NCI-H1436 (cell line): ENCODE measurements around the gene IFNL3.
"Not testable (repeated sequence)": the region's sequence is repeated elsewhere in the genome, so short reads cannot be mapped to it uniquely, and the experiment has no call there.

ENCODE experiments used
- DNase-seq: peaks from one replicate; lab custom pipeline; 2025; lab: John Stamatoyannopoulos, UW

The IFNL3 gene

DNA sequence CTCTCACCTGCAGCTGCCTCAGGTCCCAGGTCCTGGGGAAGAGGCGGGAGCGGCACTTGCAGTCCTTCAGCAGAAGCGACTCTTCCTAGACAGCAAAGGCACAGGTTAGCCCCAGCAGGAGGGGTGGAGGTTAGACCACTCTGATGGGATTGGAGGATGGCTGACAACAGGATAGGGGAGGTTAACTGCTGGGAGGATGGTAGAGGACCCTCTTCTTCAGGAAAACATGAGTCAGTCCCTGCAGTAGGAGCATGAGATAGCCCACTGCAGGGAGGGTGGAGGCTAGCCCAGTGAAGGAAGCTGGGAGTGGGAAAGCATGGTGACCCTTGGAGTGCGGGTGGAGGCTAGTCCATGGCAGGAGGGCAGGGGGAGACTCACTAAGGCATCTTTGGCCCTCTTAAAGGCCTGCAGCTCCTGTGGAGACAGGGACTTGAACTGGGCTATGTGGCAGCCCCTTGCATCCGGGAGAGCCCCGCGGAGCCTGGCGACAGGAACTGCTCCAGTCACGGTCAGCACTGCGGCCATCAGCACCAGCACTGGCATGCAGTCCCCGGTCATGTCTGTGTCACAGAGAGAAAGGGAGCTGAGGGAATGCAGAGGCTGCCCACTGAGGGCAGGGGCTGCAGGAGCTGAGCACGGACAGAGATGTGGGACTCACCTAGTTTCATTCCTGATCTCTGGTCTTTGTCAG is at the start of gene IFNL3:
Gene IFNL3, minus strand, starts transcription at position 597 of the 691 bp plus-strand sequence. Its CDS starts 39 bp downstream, at position 558.
- DNase-seq: not testable (repeated sequence)

DNA sequence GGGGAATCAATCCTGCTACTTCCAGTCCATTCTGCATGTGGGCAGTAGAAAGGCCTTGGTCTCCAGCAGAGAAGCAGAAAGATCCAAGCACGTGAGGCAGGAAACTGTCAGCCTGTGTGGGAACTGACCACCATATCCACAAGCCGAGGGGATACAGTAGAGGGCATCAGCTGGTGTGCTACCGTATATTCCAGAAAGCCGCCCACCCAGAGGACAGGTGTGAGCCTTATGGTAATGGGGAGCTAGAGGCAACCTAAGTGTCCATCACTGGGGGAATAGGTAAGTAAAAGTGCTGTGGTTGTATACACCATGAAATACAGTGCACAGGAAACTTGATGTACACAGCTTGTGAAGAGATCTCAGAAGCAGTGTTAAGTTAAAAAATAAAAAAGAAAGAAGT is 48.6 kb upstream of the IFNL3 start:
- DNase-seq: no peak

DNA sequence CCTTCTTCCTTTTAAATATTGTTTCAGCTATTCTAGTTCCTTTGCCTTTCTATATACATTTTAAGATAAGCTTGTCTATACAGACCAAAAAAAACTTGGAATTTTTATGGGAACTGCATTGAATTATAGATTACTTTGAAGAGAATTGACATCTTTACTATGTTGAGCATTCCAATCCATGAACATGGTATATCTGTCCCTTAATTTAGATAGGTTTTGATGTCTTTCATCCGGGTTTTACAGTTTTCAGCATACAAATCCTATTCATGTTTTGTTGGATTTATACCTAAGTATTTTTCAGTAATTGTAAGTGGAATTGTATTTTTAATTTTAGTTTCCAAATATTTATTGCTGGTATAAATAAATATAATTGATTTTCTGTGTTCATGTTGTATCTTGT is 39.2 kb upstream of the IFNL3 start:
- DNase-seq: no peak

DNA sequence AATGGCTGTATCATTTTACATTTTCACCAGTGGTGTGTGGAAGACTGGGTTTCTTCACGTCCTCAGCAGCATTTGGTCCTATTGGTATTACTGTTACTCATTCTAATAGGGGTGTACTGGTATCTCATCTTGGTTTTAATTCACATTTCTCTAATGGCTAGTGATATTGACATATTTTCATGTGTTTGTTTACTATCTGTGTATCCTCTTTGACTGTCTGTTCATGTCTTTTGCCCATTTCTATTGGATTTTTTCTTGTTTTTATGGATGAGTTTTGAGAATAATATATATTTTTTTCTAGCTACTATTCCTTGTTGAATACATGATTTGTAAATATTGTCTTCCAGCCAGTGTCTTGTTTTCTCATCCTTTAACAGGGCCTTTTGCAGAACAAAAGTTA is 37.2 kb upstream of the IFNL3 start:
- no peak for DNase-seq

DNA sequence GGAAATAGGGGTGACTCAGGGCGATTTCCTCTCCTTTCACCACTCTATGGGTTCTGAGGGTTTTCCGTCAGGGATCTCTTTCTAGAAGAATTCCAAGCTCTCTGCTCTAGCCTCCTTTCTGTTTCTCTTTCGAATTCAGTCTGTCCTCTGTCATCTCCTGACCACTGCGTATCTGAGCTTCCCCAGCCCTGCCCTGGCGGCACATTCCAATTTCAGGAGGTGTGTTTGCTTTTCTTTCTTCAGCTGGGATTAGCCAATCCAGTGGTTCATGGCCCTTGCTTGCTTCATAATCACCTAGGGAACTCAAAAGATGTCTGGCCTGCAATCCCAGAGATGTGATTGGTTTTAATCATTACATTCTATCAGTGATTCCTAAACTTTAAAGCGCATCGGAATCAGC is 32.8 kb upstream of the IFNL3 start:
- no peak for DNase-seq

DNA sequence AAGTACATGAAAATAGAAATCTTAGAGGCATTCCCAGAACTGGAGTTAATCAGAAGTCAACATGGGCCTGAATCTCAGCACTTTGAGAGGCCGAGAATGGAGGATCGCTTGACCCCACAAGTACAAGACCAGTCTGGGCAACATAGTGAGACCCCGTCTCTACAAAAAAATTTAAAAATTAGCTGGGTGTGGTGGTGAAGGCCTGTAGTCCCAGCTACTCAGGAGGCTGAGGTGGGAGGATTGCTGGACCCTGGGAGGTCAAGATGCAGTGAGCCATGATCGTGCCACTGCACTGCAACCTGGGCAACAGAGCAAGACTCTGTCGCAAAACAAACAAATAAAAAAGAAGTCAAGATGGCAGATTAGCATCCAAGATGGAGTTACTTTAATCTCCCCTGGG is 31.9 kb upstream of the IFNL3 start:
- no peak for DNase-seq

DNA sequence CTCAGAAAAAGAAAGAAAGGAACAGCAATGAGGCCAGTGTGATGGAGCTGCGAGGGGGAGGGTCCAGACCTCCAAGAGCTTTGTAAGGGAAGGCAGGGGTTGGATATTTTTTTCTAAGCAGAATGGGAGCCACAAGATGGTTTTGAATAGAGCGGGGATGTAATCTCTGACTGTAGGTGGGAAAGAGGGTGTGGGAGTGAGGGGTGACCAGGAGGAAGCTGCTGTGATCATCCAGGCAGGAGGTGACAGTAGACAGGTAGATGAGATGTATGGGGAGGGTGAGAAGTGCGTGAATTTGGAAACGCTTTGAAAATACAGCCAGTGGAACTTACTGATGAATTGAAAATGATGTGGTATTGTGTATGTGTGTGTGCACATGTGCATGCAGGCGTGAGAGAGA is 30.8 kb upstream of the IFNL3 start:
- DNase-seq: no peak

DNA sequence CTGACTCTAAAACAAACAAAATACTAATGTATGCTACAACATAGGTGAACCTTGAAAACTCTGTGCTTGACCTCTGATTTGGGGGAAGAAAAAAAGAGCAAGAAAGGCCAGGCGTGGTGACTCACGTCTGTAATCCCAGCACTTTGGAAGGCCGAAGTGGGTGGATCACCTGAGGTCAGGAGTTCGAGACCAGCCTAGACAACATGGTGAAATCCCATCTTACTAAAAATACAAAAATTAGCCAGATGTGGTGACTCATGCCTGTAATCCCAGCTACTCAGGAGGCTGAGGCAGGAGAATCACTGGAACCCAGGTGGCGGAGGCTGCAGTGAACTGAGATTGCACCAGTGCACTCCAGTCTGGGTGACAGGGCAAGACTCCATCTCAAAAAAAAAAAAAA is 29.1 kb upstream of the IFNL3 start:
- DNase-seq: not testable (repeated sequence)

DNA sequence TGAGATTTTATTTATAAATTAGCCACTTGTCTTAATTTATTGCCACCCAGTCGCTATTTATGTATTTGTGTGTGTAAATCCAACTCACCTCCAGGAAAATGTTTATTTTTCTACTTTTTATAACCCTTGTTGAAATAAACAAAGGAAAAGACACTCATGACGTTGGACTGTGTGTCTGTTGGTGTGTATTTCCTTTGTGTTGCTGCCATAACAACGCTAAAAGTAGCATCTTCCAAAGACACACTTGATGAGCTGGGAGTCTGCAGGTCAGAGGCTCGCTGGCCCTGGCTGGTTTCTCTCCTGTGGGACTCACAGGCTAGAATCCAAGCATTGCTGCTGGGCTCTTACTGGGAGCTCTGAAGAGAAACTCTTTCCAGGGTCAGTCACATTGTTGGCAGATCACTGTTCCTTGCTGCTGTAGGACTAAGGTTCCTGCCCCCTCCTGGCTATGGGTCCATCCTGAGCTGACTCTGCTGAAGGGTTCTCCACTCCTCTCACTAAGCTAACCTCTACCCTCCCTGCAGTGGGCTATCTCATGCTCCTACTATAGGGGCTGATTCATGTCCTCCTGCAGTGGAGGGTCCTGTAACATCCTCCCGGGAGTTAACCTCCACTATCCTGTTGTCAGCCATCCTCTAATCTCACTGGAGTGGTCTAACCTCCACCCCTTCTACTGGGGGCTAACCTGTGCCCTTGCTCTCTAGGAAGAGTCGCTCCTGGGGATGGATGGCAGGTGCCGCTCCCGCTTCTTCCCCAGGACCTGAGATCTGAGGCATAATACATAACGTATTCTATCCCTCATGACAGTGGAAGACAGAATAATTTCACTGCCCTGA is 25.4 kb upstream of the IFNL3 start:
- DNase-seq: no peak

DNA sequence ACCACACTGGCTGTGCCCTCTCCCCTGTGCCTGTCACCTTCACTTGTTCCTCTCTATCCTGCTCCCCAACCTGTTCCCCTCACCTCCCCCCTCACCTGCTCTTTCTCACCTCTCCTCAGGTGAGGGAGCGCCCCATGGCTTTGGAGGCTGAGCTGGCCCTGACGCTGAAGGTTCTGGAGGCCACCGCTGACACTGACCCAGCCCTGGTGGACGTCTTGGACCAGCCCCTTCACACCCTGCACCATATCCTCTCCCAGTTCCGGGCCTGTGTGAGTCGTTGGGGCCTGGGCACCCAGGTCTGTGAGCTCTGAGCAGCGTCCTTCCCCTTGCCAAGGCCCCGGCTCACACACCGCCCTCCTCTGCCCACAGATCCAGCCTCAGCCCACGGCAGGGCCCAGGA is 24.6 kb upstream of the IFNL3 start:
- DNase-seq: not testable (repeated sequence)

DNA sequence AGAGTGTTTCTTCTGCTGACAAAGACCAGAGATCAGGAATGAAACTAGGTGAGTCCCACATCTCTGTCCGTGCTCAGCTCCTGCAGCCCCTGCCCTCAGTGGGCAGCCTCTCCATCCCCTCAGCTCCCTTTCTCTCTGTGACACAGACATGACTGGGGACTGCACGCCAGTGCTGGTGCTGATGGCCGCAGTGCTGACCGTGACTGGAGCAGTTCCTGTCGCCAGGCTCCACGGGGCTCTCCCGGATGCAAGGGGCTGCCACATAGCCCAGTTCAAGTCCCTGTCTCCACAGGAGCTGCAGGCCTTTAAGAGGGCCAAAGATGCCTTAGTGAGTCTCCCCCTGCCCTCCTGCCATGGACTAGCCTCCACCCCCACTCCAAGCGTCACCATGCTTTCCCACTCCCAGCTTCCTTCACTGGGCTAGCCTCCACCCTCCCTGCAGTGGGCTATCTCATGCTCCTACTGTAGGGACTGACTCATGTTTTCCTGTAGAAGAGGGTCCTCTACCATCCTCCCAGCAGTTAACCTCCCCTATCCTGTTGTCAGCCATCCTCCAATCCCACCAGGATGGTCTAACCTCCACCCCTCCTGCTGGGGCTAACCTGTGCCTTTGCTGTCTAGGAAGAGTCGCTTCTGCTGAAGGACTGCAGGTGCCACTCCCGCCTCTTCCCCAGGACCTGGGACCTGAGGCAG is 23.9 kb upstream of the IFNL3 start:
- not testable (repeated sequence) for DNase-seq

DNA sequence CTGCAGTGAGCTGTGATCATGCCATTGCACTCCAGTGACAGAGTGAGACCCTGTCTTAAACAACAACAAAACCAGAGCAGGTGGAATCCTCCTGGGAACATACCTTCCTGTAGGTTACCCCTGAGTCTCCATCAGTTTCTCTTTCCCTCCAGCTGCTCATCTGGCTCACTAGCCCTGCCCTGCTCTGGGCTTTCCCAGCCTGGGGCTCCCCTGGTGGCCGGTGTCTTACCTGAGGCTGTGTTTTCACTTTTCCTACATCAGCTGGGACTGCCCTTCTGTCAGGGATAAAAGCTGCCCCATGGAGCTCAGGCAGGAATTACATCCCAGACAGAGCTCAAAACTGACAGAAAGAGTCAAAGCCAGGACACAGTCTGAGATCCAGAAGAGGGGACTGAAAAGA is 23.3 kb upstream of the IFNL3 start, which contains the start of gene IFNL2:
Gene IFNL2, plus strand, starts transcription at position 312 of the 400 bp plus-strand sequence. CDS start 173 bp downstream, outside the sequence.
- not testable (repeated sequence) for DNase-seq

DNA sequence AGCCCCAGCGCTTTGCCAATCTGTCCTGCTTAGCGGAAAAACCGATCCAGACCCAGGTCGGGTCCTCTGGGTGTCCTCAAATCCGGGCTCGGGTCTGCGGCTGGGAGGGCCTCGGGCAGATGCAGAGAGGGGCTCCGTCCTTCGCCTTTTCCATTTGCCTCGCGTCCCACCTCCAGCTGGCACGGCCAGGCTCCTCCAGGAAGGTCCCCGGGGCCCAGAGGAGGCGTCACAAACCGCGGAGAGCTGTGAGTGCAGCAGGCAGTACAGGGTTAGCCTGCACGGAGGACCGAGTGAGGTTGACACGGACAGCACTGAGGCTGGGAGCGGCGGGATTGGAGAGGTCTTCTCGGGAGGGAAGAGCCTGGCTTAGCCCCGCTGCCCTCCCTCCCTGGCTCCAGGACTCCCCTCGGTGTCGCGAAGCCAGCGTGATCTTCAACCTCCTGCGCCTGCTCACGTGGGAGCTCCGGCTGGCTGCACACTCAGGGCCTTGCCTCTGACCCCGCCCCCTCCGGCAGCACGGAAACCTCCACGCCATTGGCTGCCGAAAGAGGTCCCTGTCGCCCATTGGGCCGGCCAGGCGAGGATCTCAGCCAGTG is 20.6 kb upstream of the IFNL3 start:
- DNase-seq: no peak

DNA sequence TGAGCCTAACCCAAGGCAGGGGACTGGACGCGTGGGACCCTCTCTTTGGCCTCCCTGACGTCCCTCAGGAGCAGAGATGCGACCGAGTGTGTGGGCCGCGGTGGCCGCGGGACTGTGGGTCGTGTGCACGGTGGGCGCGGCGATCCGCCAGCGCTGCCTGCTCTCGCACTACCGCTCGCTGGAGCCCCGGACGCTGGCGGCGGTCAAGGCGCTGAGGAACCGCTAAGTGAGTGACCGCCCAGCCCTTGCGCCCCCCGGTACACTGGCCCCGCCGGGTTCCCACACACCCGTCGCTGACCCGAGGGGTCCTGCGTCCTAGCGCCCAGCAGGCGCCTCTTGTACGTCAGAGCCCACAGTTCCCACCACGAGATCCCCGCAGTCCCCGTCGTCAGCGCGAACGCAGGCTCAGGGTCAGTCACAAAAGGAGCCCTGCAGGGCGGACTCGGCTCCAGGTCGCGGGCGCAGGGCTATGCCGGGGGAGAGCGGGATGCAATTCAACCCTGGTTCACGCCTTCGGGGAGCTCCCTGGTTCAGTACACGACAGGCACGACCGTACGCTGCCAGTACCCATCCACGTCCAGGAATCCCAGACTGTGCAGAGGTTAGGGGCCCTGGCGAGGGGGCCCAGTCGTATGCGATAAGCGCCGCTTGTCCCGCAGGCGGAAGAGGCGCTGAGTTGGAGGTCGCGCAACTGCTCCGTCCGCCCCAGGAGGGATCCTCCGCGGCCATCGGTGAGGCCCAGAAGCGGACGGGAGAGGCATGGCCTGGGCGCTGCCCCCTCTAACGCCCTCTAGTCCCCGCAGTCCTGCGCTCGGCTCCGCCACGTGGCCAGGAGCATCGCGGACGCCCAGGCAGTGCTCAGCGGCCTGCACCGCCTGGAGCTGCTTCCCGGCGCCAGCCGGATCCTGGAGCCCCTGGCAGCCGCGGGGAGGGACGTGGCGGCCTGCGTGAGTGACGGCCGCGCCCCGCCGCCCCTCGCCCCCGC is 19.8 kb upstream of the IFNL3 start:
- DNase-seq: no peak

DNA sequence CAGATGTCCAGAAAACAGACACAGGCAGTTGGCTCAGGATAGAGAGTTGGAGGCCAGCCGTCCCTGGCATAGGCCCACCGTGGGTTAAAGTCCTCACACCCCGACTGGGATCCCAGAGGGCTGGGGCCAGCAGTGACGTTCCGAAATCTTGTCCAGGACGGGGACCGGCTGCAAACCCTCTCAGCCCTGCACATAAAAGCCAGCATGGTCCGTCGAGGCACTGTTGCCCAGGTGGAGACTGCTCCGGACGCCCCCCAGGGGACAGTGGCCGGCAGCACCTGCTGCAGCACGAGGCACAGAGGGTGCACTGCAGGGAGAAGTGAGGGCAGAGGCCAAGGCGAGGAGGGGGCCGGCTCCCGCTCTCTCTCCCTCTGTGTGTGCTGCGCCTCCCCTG is 19.1 kb upstream of the IFNL3 start:
- no peak for DNase-seq

DNA sequence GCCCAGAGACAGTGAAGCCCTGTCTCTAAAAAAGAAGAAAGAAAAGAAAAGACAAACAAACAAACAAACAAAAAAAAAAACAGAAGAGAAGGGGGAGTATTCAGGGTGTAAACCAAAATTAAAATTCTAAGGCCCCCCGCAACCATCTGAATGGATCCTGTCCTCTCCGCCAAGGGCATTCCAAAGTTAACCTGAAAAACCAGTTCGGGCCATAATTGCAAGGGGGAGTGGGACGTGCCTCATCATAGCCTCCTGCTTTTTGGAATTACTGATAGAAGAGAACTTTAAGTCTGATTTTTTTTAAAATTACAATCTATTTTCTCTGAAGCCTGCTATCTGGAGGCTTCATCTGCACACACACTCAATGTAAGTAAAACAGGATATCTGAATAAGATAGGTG is 17.7 kb upstream of the IFNL3 start:
- DNase-seq: no peak

DNA sequence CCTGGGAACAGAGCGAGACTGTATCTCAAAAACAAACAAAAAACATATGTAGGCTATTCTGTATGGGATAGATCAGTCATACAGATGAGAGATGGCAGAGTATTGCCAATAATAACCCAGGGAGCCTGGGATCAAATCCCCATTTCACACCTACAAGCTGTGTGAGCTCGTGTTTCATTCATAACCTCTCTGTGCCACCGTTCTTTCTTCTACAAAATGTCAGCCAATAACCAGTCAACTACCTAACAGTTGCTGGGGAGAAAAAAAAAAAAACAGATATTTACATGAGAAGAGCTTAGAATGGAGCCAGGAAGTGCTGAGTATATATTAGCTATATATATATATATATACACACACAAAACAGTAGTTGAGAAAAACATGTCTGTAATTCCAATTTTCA is 16.9 kb upstream of the IFNL3 start:
- no peak for DNase-seq

DNA sequence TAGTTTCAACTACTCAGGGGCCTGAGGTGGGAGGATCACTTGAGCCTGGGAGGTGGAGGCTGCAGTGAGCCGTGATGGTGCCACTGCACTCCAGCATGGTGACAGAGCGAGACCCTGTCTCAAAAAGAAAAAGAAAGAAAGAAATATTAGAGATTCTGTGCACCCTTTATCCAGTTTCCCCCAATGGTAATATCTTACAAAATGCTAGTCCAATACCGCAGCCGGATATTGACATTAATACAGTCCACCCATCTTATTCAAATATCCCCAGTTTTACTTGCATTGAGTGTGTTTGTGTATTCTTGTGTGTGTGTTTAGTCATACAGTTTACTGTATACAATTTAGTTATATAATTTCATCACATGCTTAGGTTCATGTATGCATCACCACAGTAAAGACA is 12.4 kb upstream of the IFNL3 start:
- DNase-seq: no peak

DNA sequence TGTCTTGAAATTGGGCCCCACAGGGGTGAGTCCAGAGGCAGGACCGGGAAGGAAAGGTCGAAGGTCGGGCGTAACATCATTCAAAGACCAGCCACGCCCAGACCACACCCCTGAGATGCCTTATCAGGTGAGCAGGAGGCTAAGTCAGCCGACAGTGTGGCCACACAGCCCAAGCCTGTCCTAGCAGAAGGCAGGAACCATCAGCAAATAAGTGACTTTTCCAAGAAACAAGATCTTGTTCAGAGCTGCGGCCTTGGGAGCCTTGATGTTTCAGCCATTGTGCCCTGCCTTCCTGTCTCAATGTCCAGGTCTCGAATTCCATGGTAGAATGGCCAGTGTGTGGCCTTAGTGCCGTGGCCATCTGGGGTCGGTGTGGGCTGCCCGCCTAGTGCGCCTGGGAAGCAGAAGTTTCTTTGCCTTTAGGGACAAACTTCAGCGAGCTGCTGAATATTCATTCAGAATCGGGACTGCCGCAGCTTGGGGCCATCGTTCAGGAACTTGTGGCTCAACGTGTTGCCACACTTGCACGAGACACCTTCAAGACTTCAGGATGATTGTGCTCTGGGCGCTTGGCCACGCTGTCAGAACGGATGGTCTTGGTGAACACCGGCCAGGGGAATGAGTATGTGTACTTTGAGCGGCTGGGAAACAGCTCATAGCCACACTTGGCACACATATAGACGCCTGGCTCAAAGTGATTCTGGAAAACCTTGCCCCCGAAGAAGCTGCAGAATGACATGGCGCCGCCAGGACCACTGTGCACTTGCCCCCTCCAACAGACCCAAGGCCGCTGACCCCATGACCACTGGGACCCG is 9.9 kb upstream of the IFNL3 start:
- DNase-seq: no peak
